ENCODE results near the gene ZNF587B.
"Not testable (repeated sequence)": the region's sequence is repeated elsewhere in the genome, so short reads cannot be mapped to it uniquely, and the experiment has no call there.

ZNF587B gene

DNA sequence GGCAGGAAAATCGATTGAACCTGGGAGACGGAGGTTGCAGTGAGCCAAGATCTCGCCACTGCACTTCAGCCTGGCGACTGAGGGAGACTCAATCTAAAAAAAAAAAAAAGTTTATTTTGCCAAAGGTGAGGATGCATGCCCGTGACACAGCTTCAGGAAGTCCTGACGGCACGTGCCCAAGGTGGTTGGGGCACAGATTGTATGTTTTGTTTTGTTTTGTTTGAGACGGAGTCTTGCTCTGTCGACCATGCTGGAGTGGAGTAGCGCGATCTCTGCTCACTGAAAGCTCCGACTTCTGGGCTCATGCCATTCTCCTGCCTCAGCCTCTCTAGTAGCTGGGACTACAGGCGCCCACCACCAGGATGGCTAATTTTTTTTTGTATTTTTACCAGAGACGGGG is 12.1 kb upstream of the ZNF587B start:
- H3K27ac ChIP-seq = no peak overlapping the region
- DNase-seq (ENCODE audit: low read depth, low spot score) = no peak

DNA sequence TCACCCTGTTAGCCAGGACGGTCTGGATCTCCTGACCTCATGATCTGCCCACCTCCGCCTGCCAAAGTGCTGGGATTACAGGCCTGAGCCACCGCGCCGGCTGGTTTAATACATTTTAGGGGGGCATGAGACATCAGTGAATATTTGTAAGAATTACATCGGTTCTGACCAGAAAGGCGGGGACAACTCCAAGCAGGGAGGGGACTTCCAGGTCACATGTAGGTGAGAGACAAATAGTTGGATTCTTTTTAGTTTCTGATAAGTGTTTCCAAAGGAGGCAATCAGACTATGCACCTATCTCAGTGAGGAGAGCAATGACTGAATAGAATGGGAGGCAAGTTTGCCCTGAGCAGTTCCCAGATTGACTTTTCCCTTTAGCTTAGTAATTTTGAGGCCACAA is 11.7 kb upstream of the ZNF587B start:
- no peak for DNase-seq (ENCODE audit: low read depth, low spot score)

DNA sequence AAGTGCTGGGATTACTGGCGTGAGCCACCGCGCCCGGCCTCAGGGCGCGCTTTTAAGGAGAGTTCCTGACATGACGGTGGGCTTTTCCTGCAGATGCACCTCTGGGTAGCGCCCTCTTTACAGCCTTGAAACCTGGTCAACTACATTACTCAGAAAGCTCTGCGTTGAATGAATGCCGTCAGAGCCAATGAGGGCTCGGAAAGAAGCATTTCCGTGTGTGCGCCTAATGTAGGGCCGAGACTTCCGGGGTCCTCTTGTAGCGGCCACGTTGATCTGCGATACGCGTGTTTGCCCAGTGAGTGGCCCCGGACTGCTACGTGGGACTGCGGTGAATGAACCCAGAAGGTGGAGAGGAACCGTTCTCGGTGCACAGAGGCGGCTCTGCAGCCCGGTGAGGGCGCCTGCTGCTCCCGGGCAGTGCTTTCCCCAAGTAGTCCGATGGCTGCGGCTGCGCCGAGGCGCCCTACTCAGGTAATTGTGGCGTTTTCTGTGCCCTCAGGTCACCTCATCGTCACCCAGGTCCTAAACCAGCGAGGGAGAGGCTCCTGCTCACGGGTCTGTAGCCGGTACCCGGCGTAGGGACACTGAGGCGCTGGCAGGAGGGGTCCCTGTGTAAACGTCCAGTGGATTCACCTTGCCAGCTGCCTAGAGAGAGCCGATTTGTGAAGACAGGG is 10.5 kb upstream of the ZNF587B start:
- peak overlapping the region; percentile 61 for H3K27ac ChIP-seq
- peak; percentile 72 for DNase-seq (ENCODE audit: low read depth, low spot score)

More for the DNA sequence above, 11.7 kb upstream of the ZNF587B start:
- peak overlapping the region; percentile 61 for H3K27ac ChIP-seq

DNA sequence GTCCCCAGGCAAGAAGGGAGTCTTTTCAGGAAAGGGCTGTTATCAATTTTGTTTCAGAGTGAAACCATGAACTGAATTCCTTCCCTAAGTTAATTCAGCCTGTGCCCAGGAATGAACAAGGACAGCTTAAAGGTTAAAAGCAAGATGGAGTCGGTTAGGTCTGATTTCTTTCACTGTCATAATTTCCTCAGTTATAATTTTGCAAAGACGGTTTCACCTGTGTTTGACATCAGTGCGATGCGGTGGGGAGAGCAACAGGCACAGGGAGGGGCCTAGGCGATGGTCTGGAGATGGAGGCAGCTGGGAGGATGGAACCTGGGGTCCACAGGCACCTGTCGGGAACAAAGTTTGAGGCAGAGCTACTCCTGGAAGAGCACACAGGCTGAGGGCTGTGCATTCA is 9.5 kb upstream of the ZNF587B start:
- H3K27ac ChIP-seq = no peak overlapping the region
- DNase-seq (ENCODE audit: low read depth, low spot score) = no peak

DNA sequence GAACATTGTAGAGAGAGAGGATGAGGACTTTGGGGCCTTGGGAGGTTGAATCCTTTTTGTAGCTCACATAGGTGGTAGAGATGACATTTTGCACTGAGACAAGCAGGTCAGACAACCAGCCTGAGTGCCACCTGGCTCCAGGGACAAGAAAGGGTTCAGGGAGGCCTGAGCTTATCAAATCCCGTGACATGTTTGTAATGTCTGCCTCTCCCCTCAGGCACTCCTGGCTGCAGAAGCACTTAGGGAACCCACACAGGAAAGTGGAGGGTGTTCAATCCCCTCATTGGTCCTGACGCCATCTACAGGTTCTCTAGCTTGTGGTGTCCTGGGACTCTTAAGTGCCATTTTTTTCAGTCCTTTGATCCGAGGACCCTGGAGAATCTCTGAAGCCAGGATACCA is 9.0 kb upstream of the ZNF587B start:
- not testable (repeated sequence) for DNase-seq (ENCODE audit: low read depth, low spot score); H3K27ac ChIP-seq

DNA sequence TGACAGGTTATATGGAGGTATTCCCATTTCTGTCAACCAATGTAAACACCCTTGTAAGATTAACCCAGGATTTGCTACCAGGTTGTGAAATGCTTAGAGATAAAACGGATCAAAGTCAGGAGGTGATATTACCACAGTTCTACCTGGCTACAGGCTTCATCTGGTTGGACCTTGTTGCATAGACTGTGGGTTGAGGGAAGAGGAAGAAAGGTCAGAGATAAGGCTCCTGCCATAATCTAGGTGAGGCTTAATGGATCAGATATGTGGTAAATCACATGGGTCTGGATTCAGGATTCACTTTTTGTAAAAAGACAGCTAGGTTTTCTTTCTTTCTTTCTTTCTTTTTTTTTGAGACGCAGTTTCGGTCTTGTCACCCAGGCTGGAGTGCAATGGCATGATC is 8.6 kb upstream of the ZNF587B start:
- DNase-seq (ENCODE audit: low read depth, low spot score); H3K27ac ChIP-seq: not testable (repeated sequence)

DNA sequence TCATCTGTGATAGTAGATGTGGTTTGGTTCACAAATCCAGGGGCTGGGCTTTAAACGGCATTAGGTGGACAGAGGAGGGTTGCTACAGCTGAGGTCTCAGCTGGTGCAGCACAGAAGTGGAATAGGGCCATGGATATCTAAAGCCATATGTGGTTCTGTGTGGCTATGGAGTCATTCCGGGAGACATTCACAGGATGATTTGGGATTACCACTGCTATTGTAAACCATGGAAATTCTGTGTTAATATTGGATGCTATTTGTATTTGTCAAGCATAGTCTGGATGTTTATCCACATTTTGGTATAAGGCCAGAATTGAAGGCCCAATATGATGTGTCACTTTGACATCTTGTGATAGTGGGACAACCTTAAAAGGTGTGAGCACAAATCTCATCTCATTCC is 6.9 kb upstream of the ZNF587B start:
- DNase-seq (ENCODE audit: low read depth, low spot score); H3K27ac ChIP-seq: not testable (repeated sequence)

DNA sequence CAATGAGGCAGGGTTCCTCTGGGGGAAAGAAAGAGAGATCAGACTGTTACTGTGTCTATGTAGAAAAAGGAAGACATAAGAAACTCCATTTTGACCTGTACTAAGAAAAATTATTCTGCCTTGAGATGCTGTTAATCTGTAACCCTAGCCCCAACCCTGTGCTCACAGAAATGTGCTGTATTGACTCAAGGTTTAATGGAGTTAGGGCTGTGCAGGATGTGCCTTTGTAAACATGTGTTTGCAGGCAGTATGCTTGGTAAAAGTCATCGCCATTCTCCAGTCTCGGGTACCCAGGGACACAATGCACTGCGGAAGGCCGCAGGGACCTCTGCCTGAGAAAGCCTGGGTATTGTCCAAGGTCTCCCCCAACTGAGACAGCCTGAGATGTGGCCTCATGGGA is 6.5 kb upstream of the ZNF587B start:
- H3K27ac ChIP-seq = not testable (repeated sequence)

DNA sequence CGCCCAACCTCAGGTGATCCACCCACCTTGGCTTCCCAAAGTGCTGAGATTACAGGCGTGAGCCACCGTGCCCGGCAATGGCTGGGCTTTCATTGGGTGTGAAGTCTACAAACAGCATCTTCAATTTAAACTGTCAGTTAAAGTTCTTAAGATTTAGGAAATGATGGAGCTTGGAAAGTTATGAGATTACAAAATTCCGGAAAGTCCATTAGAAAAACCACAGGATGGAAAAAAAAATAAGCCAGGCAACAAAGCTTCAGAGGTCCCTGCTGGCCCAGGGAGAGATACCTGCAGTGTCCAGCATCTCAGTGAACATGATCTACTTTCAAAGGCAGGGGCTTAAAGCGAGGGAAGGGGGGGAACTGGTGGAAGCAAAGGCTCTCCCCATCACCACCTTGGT is 4.6 kb upstream of the ZNF587B start:
- DNase-seq (ENCODE audit: low read depth, low spot score) = no peak
- H3K27ac ChIP-seq = no peak overlapping the region

More for the DNA sequence above, 6.5 kb upstream of the ZNF587B start:
- DNase-seq (ENCODE audit: low read depth, low spot score) = not testable (repeated sequence)

DNA sequence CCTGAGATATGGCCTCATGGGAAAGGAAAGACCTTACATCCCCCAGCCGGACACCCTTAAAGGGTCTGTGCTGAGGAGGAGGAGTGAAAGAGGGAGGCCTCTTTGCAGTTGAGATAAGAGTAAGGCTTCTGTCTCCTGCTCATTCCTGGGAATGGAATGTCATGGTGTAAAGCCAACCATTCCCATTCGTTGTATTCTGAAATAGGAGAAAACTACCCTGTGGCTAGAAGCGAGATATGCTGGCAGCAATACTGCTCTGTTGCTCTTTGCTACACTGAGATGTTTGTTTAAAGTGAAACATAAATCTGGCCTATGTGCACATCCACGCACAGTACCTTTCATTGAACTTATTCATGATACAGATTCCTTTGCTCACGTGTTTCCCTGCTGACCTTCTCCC is 783 bp upstream of the ZNF587B start:
- H3K27ac ChIP-seq = peak overlapping the region; percentile 46
- no peak for DNase-seq (ENCODE audit: low read depth, low spot score)

DNA sequence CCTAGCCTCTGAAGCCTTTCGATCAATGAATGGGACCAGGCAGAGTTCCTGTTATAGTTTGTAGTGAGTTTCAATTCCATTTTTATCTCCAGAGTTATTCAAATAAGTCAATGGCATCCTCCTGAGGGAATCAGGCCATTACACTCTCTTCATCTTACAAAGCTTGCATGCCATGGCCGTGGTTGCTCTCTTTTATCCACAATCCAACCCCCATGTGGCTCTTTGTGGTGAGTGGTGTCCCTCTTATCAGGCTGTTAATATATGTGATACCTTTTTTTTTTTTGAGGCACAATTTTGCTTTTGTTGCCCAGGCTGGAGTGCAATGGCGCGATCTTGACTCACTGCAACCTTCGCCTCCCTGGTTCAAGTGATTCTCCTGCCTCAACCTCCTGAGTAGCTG is 6.9 kb downstream of the ZNF587B start:
- not testable (repeated sequence) for DNase-seq (ENCODE audit: low read depth, low spot score)

DNA sequence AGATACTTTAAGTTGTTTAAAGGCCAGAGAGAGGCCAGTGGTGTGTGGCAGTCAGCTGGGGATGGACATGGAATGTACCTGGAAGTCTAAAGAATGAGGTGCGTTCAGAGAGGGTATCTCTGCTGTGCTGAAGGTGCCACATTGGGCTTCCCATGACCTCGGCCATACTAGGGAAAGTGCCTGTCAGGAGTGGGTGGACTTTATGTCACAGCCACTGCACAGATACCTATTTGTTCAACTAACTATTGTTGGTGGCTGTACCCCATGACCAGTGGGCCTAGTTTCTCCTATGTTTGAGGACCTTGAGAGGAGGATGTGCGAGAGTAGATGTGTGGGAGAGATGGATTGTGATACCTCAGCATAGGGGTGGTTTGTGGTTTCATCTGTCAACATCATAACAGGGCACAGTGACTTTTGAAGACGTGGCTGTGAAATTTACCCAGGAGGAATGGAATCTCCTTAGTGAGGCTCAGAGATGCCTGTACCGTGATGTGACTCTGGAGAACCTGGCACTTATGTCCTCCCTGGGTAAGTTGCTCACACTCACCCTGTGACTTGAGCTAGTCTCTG is 8.6 kb downstream of the ZNF587B start:
- H3K27ac ChIP-seq; DNase-seq (ENCODE audit: low read depth, low spot score): not testable (repeated sequence)

More for the DNA sequence above, 6.9 kb downstream of the ZNF587B start:
- not testable (repeated sequence) for H3K27ac ChIP-seq

DNA sequence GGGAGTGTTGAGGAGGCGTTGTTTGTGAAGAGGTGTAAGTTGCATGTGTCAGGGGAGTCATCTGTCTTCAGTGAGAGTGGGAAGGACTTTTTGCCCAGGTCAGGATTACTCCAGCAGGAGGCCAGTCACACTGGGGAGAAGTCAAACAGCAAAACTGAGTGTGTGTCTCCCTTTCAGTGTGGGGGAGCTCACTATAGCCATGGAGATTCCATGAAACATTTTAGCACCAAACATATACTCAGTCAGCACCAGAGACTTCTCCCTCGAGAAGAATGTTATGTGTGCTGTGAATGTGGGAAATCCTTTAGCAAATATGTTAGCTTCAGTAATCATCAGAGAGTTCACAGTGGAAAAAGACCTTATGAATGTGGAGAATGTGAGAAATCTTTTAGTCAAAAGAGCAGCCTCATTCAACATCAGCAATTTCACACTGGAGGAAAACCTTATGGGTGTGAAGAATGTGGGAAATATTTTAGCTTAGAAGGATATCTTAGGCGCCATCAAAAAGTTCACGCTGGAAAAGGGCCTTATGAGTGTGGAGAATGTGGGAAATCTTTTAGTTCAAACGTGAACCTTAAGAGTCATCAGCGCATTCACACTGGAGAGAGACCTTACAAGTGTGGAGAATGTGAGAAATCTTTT is 11.1 kb downstream of the ZNF587B start:
- DNase-seq (ENCODE audit: low read depth, low spot score) = no peak
- no peak overlapping the region for H3K27ac ChIP-seq

DNA sequence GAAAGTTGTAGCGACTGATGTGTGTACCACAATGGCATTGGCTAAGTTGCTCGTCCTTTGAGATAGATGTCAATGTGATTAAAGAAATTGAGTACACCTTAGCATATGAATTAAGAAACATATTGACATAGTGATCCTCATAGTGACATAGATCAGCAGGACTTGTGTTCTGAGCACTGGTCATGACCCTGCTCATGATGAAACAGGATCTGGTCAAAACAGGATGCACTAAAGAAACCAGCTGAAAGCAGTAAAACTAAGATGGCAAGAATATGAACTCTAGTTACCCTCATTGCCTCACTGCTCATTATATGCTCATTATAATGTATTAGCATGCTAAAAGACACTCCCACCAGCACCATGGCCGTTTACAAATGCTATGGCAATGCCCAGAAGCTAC is 17.1 kb downstream of the ZNF587B start:
- not testable (repeated sequence) for H3K27ac ChIP-seq; DNase-seq (ENCODE audit: low read depth, low spot score)

DNA sequence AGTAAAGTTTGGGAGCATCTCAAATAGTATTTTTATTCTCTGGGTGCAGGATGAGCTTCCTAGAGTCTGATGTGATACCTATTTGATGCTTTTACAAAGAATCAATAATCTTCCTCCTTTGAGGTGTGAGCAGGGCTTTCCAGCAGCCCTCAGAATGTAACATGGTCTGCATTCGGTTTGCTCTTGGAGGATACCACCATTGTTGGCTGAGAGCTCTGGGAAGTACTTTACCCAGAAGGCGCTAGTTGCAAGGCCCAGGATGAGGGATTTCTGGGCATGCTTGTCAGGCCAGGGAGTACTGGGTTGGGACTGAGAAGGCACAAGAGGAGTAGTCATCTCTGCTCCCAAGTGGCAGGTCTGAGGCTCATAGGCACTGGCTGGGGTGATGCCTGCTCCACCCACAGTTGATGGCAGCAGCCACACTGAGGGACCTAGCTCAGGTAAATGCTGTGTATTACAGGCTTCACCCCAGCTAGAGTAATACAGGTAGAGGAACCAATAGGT is 19.1 kb downstream of the ZNF587B start:
- H3K27ac ChIP-seq = peak overlapping the region; percentile 82
- DNase-seq (ENCODE audit: low read depth, low spot score) = not testable (repeated sequence)

DNA sequence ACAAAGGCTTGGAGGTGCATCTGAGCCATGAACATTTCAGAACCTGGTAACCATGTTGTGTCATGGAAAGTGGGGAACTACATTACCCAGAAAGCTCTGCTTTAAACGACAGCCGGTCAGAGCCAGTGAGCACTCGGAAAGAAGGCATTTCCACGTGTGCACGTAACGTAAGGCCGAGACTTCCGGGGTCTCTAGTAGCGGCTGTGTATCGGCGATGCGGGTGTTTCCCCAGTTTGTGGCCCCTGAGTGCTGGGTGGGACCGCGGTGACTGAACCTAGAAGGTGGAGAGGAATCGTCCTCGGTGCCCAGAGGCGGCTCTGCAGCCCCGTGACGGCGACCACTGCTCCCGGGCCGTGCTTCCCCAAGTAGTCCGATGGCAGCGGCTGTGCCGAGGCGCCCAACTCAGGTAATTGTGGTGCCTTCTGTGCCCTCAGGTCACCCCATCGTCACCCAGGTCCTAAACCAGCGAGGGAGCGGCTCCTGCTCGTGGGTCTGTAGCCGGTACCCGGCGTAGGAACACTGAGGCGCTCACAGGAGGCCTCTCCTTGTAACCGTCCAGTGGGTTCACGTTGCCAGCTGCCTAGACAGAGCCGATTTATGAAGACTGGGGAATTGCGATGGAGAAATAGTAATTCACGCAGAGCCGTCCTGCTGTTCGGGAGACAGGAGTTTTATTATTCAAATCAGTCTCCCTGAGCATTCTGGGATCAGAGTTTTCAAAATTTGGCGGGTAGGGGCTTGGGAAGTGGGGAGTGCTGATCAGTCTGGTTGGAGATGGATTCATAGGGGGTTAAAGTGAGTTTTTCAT is 19.8 kb downstream of the ZNF587B start, which contains the start of gene ZNF587:
TSS of gene ZNF587 (plus strand) at position 194 of the 808 bp plus-strand sequence. CDS start at position 374, 180 bp downstream.
- H3K27ac ChIP-seq = peak within 1 kb of the TSS; percentile 82
- peak; percentile 40 for DNase-seq (ENCODE audit: low read depth, low spot score)

DNA sequence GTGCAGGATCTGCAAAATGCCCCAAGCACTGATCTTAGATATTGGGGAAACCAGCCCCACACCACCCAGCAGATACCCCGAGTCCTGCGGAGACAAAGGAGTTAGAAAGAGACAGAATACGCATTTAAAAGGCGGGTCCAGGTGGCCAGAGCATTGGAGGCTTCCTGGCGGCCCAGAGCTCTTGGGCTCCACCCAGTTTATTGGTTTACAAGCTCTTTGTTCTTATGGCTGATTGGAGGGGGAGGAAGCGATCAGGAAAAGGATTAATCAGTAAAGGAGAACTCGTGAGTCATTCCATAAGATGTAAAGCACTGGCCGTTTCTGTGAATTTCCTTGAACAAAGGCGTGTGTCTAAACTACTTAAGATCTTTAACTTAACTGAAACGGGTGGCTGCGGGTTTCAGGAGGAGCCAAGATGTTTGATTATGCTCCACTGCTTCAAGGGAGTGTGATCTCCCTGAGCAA is 20.5 kb downstream of the ZNF587B start:
- H3K27ac ChIP-seq = peak overlapping the region; percentile 82
- DNase-seq (ENCODE audit: low read depth, low spot score) = peak; percentile 41

DNA sequence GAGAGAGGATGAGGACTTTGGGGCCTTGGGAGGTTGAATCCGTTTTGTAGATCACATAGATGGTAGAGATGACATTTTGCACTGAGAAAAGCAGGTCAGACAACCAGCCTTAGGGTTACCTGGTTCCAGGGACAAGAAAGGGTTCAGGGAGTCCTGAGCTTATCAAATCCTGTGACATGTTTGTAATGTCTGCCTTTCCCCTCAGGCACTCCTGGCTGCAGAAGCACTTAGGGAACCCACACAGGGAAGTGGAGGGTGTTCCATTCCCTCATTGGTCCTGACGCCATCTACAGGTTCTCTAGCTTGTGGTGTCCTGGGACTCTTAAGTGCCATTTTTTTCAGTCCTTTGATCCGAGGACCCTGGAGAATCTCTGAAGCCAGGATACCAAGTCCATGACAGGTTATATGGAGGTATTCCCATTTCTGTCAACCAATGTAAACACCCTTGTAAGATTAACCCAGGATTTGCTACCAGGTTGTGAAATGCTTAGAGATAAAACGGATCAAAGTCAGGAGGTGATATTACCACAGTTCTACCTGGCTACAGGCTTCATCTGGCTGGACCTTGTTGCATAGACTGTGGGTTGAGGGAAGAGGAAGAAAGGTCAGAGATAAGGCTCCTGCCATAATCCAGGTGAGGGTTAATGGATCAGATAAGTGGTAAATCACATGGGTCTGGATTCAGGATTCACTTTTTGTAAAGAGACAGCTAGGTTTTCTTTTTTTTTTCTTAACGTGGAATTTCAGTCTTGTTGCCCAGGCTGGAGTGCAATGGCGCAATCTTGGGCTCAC is 21.9 kb downstream of the ZNF587B start:
- not testable (repeated sequence) for DNase-seq (ENCODE audit: low read depth, low spot score); H3K27ac ChIP-seq

DNA sequence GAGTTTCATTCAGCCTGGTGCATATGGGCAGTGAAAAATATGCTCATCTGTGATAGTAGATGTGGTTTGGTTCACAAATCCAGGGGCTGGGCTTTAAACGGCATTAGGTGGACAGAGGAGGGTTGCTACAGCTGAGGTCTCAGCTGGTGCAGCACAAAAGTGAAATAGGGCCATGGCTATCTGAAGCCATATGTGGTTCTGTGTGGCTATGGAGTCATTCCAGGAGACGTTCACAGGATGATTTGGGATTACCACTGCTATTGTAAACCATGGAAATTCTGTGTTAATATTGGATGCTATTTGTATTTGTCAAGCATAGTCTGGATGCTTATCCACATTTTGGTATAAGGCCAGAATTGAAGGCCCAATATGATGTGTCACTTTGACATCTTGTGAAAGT is 24.0 kb downstream of the ZNF587B start:
- H3K27ac ChIP-seq = not testable (repeated sequence)

More for the DNA sequence above, 24.0 kb downstream of the ZNF587B start:
- DNase-seq (ENCODE audit: low read depth, low spot score) = not testable (repeated sequence)

All from epithelial cell of prostate (primary cell).